Thoracic aorta (tissue), 2 donors: ENCODE measurements around the gene BDKRB2. TPM values are rescaled to one million over a fixed set of nuclear protein-coding genes. Genes with fewer than 3 reads are reported as not detected.

Experiments used
- ATAC-seq: fragments of 150-250 bp; one replicate; pipeline ENCODE4 v1.8.0; 2017; ENCODE audit warnings: low read depth; ENCODE audit not compliant: insufficient number of reproducible peaks, low FRiP score
- DNase-seq: peaks from one replicate; pipeline ENCODE4 v3.0.0-alpha.2; 2020; ENCODE audit warnings: low spot score
- H3K27ac ChIP-seq, 2 donors: fragments of 200-600 bp; sonication (generic); 1 replicate in 1 of 2; 2 replicates in 1 of 2; pipeline ENCODE4 v1.5.1; 2016; ENCODE audit warnings: mild to moderate bottlenecking in 2 of 2, moderate library complexity in 2 of 2
- H3K27me3 ChIP-seq: fragments of 200-600 bp; sonication (generic); replicated peaks from 2 replicates; pipeline ENCODE4 v1.6.0; 2016; ENCODE audit warnings: mild to moderate bottlenecking; ENCODE audit not compliant: insufficient read depth
- H3K36me3 ChIP-seq: fragments of 200-600 bp; sonication (generic); one replicate; pipeline ENCODE4 v1.5.1; 2016
- H3K4me1 ChIP-seq, 2 donors: fragments of 200-600 bp; sonication (generic); 1 replicate in 1 of 2; 2 replicates in 1 of 2; pipeline versions ENCODE4 v1.5.1 to v1.6.0; 2016; ENCODE audit warnings: low read depth in 2 of 2, mild to moderate bottlenecking in 1 of 2; ENCODE audit not compliant: control insufficient read depth in 1 of 2
- H3K4me3 ChIP-seq: fragments of 200-600 bp; sonication (generic); 2 replicates; pipeline ENCODE4 v1.5.1; 2016; ENCODE audit warnings: mild to moderate bottlenecking
- H3K9me3 ChIP-seq: fragments of 200-600 bp; sonication (generic); 2 replicates; pipeline ENCODE4 v1.5.1; 2016
- total RNA-seq, 2 donors: library from RNA; depleted of rRNA; stranded (reverse); fragments of >200 nt; gene quantifications; one replicate each; pipeline versions ENCODE4 v1.1.0 to v1.2.3, GENCODE V29; 2016
- TF ChIP-seq, protein P1 (sequence below): fragments of 200-600 bp; sonication (generic); IDR thresholded peaks from one replicate; pipeline ENCODE4 v1.5.1; 2019; ENCODE audit warnings: antibody characterized with exemption

BDKRB2 gene
- total RNA-seq, 2 donors from 2014 or later = 2.6 to 14.3 TPM

DNA sequence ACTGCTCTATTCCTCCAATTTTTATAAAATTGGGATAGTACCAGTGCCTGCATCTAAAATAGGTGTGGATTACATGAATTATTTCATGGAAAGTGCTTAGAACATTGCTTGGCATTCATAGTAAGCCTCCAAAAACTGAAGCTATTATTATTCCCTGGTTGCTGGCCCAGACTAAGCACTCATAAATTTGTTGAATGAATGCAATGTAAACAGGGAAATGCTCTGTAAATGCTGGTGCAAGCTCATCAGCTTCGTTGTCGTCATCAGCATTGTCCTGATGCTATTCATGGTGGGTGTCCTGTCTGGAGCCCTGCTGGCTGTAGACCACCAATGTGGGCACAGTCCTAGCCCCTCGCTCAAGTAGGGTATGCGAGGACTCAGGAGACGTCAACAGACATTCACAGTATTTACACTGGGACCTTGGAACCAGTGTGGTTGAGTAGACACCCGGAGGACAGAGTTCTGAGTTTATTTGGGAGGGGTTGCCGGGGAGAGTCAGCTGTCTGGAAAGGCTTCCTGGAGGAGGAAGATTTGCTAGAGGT is 16.5 kb downstream of the BDKRB2 start:
- Histone ChIP-seq H3K9me3 (no peaks in the 10 kb centered on the region), H3K27ac (no peak overlapping the region), H3K4me1 (no peaks in the 10 kb centered on the region), H3K36me3 (no peaks in the 10 kb centered on the region), H3K4me3 (no peak overlapping the region), H3K27me3 (no peaks in the 10 kb centered on the region)
- DNase-seq (no peak), ATAC-seq (no peak)
- TF ChIP-seq, protein P1, sequence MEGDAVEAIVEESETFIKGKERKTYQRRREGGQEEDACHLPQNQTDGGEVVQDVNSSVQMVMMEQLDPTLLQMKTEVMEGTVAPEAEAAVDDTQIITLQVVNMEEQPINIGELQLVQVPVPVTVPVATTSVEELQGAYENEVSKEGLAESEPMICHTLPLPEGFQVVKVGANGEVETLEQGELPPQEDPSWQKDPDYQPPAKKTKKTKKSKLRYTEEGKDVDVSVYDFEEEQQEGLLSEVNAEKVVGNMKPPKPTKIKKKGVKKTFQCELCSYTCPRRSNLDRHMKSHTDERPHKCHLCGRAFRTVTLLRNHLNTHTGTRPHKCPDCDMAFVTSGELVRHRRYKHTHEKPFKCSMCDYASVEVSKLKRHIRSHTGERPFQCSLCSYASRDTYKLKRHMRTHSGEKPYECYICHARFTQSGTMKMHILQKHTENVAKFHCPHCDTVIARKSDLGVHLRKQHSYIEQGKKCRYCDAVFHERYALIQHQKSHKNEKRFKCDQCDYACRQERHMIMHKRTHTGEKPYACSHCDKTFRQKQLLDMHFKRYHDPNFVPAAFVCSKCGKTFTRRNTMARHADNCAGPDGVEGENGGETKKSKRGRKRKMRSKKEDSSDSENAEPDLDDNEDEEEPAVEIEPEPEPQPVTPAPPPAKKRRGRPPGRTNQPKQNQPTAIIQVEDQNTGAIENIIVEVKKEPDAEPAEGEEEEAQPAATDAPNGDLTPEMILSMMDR = no peak

DNA sequence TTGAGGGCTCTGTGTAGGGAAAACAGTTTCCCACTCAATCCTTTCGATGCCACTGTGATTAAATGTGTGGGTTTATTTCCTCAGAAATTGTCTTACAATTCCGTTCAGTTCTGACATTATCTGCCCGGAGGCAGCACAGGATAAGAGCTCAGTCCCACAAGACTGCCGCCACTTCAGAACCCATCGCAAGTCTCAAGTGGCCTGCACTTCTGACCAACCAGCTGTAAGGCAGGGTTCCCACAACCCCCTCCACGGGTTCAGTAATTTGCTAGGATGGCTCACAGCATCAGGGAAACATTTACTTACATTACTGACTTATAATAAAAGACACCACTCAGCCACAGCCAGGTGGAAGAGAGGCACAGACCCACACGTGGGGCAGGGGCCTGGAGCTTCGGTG is 17.2 kb downstream of the BDKRB2 start:
- Histone ChIP-seq H3K4me1 (no peaks in the 10 kb centered on the region), H3K9me3 (no peaks in the 10 kb centered on the region), H3K27ac (no peak overlapping the region), H3K36me3 (no peaks in the 10 kb centered on the region), H3K4me3 (no peak overlapping the region), H3K27me3 (no peaks in the 10 kb centered on the region)
- TF ChIP-seq, protein P1 = no peak
- DNase-seq (no peak), ATAC-seq (no peak)

DNA sequence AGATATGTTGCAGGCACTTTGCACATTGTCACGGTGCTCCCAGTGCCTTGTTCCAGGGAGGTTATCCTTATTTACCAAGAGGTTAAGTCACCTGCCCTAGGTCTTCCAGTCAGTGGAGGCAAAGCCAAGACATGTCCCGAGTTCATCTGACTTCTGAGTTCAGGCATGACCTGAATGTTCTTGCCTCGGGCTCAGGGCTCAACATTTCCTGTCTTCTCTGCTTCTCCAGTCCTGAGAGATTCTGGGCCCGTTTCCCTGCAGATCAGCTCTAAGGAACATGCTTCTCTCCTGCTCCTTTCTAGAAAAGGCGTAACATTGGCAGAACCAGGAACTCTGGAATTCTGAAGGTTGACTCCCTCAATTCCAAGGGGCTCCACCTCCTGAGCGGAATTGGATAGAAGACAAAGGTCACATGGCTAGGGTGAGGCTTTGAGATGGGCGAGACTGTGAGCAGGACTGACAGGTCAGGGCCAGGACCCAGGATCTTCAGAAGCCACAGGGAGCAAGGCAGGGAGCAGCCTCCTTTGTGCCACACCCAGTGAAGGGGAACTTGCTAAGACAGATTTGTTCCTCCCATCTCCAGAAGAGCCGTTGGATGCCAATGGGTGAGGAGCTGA is 19.9 kb downstream of the BDKRB2 start:
- ATAC-seq = no peak

DNA sequence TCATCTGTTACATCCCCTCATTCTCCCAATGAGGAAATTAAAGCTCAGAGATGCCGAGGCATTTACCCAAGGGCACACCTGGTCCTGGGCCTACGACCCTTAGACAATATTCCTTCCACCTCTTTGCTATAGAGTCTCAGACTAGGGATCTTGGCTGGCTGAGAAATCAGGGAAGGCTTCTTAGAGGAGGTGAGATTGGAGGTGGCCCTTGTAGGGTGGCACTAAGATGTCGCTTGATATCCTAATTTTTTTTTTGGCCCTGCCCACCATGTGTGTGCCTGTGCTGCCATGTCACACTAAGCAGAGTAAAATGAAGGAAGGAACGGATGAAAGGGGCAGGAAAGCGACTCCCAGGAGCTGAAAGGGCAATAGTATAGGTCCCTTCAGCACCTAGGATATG is 20.6 kb downstream of the BDKRB2 start:
- TF ChIP-seq, protein P1 = no peak
- Histone ChIP-seq H3K9me3 (no peaks in the 10 kb centered on the region), H3K4me3 (no peak overlapping the region), H3K36me3 (no peaks in the 10 kb centered on the region), H3K27me3 (no peaks in the 10 kb centered on the region), H3K4me1 (no peaks in the 10 kb centered on the region), H3K27ac (no peak overlapping the region)
- DNase-seq (no peak), ATAC-seq (no peak)

More for the DNA sequence above, 19.9 kb downstream of the BDKRB2 start:
- no peak overlapping the region for H3K27ac ChIP-seq
- no peaks in the 10 kb centered on the region for H3K9me3 ChIP-seq
- no peaks in the 10 kb centered on the region for H3K36me3 ChIP-seq
- TF ChIP-seq, protein P1 = no peak
- H3K4me3 ChIP-seq = no peak overlapping the region
- H3K27me3 ChIP-seq = no peaks in the 10 kb centered on the region
- no peak for DNase-seq
- H3K4me1 ChIP-seq = no peaks in the 10 kb centered on the region

DNA sequence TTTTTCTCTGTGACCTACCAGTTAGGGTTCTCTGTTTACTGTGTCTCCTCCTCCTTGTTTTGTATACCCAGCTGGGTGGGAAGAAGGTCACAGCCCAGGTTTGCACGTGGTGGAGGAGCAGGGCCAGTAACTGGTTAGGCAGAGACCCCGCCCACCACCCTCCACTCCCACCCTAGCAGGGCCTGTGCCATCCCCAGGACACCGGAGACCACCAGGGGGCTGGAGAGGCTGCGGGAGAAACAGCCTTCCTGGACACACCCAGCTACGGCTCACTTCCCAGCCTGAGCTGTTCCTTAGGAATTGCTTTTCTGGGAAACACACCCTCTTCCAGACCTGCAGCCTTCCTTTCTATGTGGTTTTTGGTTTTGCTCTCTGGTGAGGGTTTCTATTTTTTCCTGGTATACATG is 21.1 kb downstream of the BDKRB2 start:
- DNase-seq = no peak
- TF ChIP-seq, protein P1 = no peak

More for the DNA sequence above, 21.1 kb downstream of the BDKRB2 start:
- no peak for ATAC-seq
- H3K4me3 ChIP-seq = no peak overlapping the region
- no peaks in the 10 kb centered on the region for H3K27me3 ChIP-seq
- H3K9me3 ChIP-seq = no peaks in the 10 kb centered on the region
- H3K4me1 ChIP-seq = no peaks in the 10 kb centered on the region
- no peak overlapping the region for H3K27ac ChIP-seq
- H3K36me3 ChIP-seq = no peaks in the 10 kb centered on the region
